GM19023 (cell line): ENCODE data around the gene TGFBR3.

ENCODE experiments used
- ATAC-seq: cut with Tn5 transposase; IDR thresholded peaks from one replicate; pipeline ENCODE4 v1.9.1; 2021; ENCODE audit warnings: mild to moderate bottlenecking, moderate library complexity; ENCODE audit not compliant: unreplicated experiment

Gene TGFBR3

DNA sequence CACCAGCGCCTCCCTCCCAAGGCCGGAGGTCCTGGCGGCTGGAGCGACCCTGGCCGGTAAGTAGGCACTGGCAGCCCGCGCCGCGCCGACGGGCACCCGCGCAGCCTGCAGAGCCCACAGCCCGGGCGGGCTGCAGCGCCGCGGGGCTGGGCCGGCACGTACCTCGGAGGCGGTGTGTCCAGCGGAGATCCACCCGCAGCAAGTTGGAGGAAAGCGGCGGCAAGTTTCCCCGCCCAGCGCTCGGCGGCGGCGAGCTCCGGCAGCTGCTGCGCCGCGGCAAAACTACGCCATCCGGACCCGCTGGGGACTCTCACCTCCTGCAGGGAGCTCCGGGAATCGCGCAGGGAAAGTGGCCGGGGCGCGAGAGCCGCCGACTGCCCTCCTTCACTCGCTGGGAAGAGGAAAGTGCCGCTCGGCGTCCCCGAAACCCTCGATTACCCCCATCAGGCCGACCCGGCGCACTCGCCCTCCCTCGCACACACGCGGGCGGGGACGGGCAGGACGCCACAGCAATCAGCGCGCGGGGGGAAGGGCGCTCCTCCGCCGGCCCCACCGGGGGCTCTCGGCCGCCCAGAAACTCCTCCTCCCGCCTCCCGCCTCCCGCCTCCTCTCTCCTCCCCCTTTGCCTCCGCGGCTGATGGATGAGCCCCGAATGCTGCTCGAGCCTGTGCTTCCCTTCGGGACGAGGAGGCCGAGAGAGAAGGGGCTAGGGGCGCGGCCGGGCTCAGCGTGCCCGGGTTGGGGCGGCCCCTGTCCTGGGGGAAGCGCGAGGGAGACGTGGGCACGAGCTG, at the start of gene TGFBR3:
Gene TGFBR3, minus strand, starts transcription at position 436 of the 791 bp plus-strand sequence. CDS start 24,620 bp downstream, outside the sequence.
- ATAC-seq, result peak; percentile 81

DNA sequence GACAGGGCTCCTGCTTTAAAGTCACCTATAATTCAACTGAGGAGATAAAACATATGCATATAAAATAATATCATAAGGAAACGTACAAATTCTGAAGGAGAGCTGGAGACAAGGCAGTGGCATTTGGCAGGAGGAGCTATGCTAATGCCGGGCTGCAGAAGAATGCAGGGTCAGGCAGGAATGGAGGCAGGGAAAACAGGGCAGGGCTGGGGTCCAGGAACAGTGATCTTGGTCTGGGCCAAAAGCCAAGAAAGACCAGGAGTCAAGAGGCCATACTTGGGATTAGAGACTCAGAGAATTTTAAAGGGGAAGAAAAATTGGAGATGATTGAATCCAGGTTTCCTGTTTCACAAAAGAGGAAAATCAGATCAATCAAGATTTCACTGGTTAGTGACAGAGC, 43.3 kb upstream of the TGFBR3 start:
- ATAC-seq, result no peak

DNA sequence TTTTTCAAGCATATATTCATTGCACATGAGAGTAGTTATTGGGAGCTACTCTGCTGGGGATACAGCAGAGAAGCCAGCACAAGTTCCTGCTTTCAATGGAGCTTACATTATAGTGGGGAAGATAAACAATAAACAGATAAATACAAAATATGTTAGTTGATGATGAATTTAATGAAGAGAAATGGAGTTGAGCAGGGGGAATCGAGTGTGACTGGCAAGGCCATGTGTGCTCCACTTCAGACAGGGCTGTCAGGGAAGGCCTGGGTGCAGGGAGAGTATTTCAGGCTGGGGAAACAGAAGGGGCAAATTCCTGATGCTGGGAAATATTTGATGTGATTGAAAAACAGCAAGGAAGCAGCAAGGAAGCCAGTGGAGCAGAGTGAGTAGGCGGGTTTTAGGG, 42.1 kb upstream of the TGFBR3 start:
- ATAC-seq, result no peak

GRCh38 chr1:91925644-91926435, 39.9 kb upstream of the TGFBR3 start:
- no peak for ATAC-seq

DNA sequence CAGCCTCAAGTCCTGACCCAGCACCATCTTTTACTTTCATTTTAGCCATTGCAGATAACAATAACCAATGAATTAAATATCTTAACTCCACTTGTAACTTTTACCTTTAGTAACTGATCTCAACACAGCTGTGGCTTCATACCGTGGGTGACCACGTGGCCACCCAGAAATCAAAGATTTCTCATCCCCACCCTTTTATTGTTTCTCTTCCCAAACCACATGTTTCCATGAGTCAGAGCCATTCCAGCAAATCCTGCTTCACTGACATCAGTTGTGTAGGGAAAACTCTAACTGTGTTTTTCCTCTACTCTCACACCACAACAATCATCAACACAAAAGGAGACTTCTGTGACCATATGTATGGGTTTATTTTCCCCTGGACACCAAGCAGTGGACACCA, 38.2 kb upstream of the TGFBR3 start:
- ATAC-seq, result no peak

GRCh38 chr1:91919962-91920361, 34.0 kb upstream of the TGFBR3 start:
- ATAC-seq, result no peak

- ATAC-seq, result no peak
Measured at GRCh38 chr1:91916811-91917460, 31.0 kb upstream of the TGFBR3 start.

DNA sequence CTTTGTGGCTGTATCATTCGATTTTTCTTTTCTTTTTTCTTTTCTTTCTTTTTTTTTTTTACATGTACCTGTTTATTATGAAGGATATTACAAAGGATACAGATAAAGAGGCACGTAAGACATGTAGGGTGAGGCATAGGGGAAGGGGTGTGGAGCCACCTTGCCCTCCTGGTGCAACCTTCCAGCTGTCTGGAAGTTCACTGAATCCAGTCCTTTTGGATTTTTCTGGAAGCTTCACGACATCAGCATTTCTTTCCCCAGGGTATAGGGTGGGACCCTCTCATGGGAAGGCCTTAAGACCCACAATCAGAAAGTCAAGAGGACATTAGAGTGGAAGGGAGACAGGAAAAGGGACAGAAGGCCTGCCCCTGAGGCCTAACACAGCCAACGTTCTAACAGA, 30.1 kb upstream of the TGFBR3 start:
- ATAC-seq, result no peak

GRCh38 chr1:91913018-91913417, 27.1 kb upstream of the TGFBR3 start:
- ATAC-seq, result no peak

DNA sequence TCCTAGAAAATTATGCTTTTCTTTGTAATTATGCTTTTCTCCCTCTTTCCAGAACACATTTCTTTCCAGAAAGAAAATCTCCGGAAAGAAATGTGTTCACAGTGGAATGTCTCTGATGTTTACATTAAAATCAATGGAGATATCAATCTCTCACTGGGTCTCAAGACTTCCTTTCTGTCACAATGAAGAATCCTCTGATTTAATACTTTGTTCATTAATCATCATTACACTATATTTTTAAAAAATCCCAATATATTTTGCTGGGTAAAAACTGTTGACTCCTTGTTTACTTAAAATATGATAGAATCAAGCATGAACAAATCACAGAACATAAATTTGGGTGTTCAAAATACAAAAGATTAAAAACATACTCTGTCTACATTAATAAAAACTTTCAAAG, 26.3 kb upstream of the TGFBR3 start:
- no peak for ATAC-seq

DNA sequence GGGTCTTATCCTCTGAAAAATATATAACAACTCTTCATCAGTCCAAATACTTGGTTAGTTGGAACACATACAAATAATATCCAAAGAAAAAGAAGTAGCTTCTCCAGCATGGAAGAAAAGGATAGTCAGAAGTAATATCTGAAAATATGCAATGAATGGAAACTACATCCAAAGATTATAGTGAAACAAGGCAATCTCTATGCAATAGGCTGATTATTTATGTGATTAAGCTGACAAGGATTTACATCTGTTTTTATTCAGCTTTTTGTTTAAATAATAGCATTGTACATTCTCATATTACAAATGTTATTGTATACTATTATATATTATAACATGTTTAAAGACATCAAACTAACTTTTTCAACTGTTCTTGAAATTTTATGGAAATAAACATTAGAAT, 15.3 kb upstream of the TGFBR3 start:
- no peak for ATAC-seq

- no peak for ATAC-seq
Measured at GRCh38 chr1:91900562-91900961, 14.6 kb upstream of the TGFBR3 start.

DNA sequence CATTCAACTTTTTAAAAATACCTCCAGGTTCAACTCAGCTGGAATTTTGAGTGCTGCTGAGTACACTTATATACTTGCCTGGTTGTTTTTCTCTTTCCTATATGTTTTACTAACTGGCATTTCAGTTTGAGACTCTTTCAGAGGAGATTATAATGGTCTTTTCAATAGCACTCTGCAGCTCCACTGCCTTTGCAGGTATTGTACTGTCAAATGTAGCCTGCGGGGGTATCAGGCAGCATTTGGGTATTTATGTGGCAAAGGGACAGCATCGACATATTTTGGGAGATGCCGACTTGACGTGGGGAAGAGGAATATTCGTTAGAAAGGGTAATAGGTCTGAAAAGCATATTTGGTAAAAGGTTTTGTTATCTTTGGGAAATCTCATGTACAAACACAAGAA, 11.1 kb upstream of the TGFBR3 start:
- no peak for ATAC-seq

DNA sequence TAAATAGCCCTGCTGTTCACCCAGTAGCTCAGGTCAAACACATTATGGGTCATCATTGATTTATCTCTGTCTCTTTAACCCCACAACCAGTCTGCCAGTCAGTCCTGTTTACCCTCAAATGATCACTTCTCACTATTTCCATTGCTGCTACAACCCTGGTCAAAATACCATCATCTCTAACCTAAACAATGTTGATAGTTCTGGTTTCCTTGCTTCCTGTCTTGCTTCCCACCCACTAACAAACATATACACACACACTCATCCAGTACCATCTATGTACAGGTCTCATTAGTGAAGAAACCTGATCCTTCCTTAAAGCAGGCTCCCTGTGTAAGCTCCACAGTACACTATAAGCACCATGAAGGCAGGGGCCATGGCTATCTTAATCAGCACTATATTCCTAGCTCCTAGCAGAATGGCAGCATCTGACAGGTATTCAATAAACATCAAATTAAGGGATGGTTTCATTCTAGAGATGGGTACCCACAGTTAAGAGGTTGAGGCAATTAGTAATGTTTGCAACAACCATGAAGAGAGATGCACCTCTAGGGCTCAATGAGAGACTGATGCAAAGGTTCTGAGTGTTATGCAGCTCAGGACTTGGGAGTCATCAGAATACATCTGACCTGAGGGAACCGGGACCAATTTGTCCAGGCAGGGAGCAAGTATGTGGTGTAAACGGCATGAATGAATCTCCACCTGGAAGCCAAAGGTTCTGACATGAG, 10.0 kb upstream of the TGFBR3 start:
- ATAC-seq, result no peak

DNA sequence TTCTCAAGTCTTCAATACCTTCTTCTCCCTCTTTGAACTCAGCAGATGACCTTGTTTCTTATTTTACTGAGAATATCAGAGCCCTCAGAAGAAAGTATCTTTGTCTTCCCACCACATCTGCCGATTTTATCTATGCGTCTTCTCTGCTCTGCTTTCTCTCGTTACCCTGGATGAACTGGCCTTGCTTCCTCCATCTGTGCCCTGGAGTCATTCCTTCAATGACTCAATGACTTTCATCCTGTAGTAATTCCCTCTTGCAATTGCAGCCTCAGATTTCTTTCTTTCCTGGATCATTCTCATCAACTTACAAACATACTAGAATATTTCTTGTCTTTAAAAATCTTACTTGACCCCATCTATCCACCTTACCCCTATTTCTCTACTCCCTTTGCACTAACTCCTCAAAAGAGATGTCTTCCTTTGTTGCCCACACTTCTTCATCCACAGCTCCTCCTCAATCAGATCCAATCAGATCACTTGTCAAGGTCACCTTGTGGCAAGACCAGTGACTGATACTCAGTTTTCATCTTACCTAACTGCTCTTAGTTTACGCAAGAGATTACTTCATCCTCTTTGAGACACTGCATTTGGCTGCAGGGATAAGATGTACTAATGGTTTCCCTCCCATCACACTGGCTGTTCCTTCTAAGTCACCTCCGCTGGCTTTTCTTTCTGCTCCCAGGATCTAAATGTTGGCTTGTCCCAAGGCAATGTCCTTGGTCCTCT, 8.2 kb upstream of the TGFBR3 start:
- no peak for ATAC-seq

- ATAC-seq, result no peak
Measured at GRCh38 chr1:91891969-91892368, 6.0 kb upstream of the TGFBR3 start.

GRCh38 chr1:91891454-91891853, 5.5 kb upstream of the TGFBR3 start:
- no peak for ATAC-seq

- ATAC-seq, result no peak
Measured at GRCh38 chr1:91889717-91890459, 3.9 kb upstream of the TGFBR3 start.

DNA sequence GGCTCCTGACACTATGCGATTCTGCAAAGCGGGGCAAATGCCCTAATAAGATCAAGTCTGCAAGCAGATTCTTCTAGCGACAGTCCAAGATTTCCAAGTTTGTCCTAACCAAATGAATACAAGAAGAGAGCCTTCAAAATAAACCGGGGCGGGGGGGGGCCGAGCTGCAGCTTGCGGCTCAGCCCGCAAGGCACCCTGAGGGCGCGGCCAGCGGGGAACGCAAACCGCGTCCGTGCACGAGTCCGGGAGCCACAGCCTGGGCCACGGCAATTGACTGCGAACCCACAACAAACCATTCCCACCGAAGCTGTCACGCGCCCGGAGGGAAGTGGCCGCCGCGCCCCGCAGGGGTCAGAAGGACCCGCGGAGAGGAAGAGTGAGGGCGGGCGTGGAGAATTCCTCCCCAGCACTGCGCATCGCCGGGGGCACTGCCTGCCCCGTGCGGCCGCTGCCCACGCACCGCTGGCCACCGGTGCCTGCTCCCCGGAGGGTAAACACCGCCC, 687 bp downstream of the TGFBR3 start:
- ATAC-seq, result peak; percentile 16
